ENCODE measurements around the gene PHC3.

PHC3 gene

DNA sequence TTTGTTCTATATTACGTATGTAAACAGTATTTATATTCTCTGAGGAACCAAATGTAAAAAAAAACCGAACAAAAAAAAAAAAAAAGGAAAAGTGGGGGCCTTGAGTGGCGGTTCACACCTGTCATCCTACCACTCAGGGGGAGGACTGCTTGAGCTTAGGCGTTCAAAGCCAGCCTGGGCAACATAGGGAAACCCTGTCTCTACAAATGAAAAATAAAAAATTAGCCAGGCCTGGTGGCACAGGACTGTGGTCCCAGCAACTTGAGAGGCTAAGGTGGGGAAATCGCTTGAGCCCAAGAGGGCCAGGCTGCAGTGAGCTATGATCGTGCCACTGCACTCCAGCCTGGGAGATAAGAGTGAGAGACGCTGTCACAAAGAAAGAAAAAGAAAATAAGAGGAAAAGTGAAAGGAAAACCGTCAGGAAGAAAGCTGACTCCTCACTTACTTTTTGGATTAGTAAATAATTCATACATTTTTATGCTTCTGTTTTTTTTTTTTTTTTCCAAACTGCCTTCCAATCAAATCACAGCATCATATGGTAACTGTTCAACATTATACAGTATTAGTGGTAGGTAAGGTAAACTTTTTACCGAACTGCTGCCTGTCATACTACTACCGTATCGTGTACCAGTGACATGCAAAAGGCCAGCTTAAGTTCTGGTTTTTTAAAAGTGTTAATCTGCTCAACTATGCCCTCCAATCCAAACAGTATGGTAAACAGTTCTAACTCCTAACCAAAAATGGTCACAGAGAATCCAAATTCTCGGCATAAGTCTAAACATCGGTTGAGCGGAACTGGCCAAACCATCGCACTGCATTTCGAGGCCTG, 1.2 kb downstream of the PHC3 start:
- DNase-seq = no peak

DNA sequence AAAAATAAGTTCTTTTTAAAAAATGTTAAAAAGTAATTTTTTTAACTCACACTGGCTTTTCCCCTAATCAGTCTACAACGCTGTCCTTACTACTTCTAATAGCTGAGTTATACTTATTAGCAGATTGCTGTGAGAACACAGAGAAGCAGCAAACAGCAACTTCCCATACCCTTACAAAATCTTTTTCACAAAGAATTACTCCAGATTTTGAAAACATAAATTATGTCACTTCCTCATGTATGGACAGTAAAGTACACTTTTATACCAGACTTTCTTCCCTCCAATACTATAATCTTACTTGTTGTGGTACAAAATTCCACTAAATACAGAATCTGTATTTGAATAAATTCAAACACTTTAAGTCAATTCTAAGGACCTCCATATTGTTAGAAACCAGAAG, 2.1 kb downstream of the PHC3 start:
- no peak for DNase-seq

DNA sequence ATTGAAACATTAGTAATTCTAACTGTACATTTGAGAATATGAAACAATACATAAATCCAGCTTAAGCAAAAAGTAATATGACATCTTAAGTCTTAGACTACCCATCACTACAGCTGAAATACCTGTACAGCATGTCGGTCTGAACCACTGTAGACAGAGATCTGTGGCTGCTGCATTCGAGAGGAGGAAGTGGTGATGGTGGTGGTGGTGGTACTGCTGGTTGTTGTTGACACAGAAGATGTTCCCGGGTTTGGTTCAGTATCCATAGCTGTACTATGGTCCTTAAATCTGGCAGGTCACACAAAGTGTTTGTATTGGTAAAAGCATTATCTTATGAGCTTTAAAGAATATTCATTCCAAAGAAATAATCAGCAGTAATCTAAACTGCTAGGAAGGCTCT, 2.9 kb downstream of the PHC3 start:
- no peak for DNase-seq

DNA sequence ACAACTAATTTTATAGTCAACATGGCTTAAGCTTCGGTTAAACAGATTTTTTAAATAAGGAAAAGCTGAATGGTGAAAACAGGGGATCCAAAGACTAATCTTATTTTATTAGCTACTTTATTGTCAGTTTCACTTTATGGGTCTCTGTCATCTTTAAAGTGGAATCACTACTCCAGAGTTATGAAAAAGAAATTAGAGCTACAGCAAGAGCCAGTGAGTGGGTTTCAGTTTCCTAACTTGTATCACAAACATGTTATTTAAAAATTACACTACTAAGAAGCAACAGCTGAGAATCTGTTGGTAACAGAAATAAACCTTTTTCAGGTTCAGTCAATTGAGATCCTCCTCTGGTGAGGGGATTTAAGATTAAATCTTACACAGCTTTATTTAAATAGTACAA, 10.0 kb downstream of the PHC3 start:
- DNase-seq = no peak

DNA sequence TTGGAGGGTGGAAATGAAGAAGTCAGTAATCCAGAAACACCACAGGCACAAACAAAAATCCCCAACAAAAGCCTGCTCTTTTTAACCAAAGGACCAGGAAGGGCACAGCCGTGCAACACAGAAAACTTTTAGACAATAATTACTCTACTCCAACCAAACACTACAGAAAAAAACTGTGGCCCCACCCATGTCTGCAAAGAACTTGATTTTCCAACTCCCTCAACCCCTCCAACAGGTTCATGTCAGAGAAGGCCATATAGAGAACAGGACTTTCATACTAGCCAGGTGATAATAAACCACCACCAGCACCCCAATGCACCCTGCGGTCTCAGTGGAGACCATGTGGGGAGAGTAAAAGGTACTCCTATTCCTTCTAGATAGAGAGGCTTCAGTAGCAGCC, 16.8 kb downstream of the PHC3 start:
- no peak for DNase-seq

DNA sequence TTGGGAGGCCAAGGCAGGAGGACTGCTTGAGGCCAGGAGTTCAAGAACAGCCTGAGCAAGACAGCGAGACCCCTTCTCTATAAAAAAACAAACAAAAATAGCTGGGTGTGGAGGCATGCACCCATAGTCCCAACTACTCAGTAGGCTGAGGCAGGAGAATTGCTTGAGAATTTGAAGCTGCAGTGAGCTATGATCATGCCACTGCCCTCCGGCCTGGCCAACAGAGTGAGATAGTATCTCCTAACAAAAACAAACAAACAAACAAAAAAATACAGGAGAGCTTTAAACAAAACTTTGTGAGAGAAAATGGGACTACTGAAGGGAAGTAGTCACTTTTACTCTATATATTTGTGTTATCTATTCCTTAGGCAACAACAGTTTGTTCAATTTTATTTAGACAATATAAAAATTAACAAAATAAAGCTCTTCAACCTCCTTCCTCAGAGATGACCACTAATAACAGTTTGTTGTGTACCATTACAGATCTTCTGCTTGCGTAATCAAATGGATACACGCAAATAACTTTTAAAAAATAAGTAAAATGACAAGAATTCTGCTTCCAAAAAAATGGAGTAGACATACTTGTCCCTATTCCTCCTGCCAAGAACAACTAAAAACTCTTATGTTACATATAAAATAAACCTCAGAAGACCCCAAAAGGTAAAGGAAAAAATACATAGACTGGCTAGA, 17.4 kb downstream of the PHC3 start:
- no peak for DNase-seq

DNA sequence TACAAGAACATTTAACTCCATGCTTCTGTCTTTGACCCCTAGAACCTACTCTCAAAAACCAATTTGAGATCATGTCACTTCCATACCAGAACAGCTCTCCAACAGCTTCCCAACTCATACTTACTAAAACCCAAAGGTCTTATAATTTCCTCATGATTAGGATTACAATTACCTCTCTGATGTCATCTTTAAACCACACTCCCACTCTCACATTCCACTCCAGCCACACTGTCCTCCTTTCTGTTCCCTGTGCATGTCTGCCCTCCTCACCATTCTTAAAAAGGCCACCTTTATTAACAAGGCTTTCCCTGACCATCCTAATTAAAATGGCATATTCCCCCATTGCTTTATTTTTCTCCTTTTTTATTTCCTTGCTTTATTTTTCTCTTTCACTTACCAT, 18.9 kb downstream of the PHC3 start:
- DNase-seq = no peak

DNA sequence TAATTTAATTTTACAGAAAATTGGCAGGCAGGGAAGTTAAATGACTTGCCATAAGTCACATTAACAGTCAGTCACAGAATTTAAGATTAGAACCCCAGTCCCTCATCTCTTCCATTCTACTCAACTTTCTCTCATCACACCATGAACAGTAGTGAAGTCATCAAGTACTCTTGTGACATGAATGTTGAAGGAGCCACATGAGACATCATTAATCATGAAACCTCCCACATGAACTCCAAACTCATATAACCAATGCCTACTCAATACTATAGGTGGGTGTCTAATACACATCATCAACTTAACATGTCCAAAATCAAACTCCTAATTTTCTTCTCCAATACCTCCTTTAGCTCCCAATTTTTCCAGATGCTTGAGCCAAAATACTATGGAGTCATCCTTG, 19.5 kb downstream of the PHC3 start:
- no peak for DNase-seq

DNA sequence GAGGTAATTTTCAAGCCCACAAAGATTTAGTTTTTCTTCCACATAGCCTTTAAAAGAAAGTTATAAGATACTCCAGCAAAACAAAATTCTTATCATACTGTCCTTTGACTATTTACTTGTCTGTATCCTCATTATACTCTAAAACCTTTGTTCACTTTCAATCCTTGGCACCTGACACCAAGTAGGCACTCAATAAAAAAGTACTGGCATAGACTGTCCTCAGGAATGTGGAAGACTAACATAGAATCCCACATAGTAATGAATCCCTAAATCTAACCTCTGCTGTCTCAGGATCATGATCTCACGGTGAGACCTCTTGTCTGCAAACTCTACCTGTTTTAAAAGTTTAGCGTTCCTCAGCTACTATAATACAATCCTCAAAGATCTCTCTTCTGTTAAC, 21.6 kb downstream of the PHC3 start:
- no peak for DNase-seq

DNA sequence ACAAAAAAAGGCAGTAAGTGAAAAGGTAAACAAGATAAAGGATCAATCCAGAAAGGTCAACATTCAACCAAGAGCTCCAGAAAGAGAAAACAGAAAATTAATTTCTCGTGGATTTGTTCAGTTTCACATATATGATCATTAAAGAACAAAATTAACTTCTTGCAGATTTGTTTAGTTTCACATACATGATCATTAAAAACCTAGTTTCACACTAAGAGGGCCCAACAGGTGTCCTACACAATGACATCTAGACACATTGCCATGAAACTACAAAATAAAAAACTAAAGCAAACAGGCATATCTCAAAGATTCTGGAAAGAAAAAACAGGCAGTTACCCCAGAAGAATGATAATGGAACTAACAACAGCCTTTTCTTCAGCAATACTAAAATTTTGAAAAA, 22.1 kb downstream of the PHC3 start:
- no peak for DNase-seq

DNA sequence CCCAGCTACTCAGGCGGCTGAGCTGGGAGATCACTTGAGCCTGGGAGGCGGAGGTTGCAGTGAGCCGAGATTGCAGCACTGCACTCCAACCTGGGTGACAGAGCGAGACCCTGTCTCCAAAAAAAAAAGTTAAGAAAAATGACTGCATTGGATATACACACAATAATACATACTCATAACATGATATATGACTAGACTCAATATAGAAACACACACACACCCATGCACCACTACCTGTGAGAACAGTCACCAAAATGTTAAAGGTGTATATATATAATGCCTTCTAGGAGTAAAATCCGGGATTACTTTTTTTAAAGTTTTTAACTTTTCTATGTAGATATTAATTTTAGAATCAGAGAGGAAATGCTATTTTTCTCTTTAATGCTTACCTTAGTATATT, 25.9 kb downstream of the PHC3 start:
- no peak for DNase-seq

DNA sequence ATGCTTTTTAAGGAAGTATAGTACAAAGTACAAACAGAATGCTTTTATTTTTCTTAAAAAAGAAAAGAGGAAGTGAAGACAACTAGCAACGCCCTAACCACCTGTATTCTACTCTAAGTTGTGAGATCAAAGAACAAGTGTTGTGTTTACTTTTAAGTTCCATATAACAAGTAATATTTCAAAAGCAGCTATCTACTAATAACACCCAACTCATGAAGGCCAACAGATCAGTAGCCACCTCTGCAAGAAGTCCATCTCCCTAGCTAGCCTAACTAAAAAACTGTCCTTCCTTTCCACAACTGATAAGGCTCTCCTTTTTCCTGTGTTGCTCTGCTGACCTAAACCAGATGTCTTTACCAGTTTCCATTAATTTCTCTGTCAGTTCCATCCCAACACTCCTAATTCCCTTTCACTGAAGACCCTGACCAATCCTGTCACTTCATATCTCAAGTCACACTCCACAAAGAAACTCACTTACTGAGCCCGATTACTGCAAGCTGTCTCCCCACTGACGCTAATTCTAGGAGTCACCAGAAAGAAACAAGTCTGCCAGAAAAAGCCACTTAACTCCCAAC, 26.9 kb downstream of the PHC3 start:
- no peak for DNase-seq

DNA sequence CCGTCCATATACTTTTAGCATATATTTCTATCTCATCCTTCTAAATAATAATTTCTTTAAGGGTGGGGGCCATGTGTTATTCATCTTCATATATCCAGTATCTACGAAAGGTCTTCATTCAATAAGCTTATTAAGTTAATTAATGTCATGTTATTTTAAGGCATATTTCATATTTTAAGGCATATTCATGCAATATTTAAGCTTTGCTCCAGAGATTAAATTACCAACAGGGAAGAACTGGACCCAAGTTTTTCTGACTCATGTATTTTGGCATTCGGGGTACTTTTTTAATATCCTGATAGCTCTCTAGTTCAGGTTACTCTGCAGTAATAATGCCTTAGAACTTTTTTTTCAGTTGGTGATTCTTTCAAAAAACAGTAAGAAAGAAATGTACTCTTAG, 27.4 kb downstream of the PHC3 start:
- no peak for DNase-seq

DNA sequence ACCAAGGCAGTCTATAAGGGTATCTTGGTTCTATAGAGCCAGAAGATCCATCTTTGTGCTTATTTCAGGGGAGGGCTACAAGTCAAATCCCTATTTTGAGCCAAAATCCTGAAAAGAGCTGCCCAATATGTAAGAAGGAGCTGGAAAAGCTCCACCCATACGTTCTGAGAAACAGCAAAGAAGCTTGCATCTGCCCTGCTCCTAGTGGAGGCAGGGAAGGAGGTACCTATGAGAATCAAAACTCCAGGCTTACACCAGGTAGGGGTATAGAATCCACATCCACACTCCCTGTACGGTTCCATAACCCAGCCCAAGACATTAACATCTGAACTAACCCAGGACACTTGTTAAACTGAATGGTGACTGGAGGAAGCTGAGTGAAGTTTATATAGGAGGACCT, 30.0 kb downstream of the PHC3 start:
- DNase-seq = no peak

DNA sequence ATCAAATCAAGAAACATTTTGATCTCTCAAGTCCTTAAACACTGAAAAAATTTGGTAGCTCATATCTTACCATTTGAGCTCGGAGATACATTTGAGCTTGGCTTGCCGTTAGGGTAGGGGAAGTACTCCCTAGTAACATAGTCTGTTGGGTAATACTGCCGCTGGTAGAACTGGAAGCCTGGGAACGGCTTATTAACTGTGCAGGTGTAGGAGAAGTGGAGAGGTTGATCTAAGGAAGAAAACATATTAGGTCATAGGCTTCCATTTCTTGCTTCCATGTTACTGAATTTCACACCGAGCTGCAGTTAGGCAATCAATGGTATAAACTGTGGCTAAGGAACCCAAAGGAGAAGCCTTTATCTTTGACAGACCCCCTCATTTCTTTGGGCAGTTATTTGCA, 32.5 kb downstream of the PHC3 start:
- DNase-seq = no peak

DNA sequence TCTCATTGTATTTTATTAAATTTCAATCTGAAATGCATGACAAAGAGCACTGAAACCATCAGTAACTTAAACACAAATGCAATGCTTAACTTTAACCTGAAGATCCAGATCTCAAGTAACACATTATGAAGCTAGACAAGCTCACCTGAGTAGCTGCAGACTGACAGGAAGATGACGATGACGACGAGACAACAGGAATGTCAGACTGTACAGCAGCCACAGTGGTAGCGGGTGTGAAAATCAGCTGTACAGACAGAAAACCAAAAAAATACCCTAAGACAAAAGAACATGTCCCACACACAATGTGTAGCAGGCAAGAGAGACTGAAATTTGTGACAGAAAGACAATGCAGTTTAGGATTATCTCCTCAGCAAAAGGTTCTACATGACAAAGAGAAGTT, 36.3 kb downstream of the PHC3 start:
- DNase-seq = no peak

DNA sequence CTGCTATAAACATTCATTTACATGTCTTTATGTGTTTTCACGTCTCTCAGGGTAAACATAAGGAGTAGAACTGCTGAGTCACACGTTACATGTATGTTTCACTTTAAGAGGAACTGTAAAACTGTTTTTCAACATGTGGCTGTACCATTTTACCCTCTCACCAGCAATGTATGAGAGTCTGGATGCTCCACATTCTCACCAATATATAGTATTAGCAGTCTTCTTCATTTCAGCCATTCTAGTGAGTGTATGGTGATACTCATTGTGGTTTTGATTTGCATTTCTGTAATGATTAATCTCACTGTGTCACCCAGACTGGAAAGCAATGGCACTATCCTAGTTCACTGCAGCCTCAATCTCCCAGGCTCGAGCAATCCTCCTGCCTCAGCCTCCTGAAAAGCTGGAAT, 37.1 kb downstream of the PHC3 start:
- no peak for DNase-seq

DNA sequence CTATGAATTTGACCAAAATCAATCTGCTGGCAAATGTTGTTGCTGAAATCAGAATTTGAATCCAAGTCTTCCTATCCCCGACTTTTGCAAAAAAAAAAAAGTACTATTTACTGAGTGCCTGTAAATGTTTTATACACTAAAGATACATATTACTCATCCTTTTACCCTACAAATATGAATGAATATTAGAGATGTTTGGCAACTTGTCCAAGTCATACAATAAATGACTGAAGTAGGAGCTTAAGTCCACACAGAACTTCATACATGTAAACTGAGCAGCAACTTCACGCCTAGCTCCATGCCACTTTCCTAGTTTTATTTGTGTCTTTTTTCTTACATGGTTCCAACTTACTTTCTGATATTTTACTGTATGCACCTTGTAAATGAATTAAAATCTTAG, 39.2 kb downstream of the PHC3 start:
- DNase-seq = no peak

DNA sequence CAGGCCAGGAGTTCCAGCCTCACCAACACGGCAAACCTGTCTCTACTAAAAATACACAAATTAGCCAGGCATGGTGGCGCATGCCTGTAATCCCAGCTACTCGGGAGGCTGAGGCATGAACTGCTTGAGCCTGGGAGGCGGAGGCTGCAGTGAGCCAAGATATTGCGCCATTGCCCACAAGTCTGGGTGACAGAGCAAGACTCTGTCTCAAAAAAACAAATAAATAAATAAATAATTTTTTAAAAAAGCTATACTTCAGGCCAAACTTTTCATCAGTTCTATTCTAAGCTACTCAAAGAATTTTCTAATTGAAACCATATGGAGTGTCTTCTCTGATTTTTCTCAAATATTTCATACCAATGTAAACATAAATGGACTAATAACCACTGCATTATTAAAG, 43.5 kb downstream of the PHC3 start:
- DNase-seq = no peak

DNA sequence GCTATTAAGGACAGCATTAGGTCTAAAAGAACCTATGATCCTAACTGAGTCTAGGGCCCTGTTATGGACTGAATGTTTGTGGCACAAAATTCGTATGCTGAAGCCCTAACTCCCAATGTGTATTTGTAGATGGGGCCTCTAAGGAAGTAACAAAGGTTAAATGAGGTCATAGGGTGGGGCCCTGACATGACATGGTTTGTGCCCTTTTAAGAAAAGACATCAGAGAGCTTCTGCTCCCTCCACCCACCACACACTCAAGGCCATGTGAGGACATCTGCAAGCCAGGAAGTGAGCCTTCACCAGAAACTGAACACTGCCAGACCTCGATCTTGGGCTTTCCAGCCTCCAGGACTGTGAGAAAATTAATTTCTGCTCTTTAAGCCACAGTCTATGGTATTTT, 49.2 kb downstream of the PHC3 start:
- DNase-seq = no peak

DNA sequence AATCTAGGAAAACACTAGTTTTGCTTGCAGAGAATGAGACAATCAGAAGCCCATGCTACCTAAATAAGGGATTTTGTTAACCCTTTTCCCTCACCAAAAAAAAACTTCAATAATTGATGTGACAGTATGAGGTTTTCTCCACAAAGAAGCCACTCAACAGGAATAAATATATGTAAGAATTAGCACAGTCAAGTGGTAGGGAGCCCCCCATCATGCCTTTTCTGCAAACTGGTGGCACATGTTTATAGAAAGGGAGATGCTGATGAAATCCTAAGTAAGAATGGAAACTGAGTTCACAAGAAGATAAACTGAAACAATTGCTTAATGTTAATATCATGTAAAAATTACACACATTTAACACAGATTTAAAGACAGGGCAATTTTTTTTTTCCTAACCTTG, 51.0 kb downstream of the PHC3 start:
- DNase-seq = no peak

DNA sequence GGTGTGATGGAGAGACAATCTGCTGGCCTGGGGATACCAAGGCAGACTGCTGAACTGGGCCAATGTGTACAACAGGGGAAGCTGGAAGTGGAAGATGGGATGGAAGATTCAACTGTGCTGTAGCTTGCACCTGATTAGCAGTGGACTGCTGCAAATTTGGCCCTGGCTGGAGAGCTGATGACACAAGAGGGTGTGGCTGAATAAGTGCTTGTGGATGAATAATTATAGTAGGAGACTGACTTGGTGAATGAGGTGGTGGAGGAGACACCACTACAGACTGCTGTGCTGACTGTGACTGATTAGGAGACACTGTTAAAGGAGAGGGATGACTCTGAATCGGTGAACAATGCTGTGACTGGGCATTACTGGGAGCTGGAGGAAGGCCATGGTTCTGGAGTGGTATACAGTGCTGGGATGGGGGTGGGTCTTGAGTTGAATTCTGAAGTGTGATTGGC, 52.5 kb downstream of the PHC3 start:
- DNase-seq = no peak

DNA sequence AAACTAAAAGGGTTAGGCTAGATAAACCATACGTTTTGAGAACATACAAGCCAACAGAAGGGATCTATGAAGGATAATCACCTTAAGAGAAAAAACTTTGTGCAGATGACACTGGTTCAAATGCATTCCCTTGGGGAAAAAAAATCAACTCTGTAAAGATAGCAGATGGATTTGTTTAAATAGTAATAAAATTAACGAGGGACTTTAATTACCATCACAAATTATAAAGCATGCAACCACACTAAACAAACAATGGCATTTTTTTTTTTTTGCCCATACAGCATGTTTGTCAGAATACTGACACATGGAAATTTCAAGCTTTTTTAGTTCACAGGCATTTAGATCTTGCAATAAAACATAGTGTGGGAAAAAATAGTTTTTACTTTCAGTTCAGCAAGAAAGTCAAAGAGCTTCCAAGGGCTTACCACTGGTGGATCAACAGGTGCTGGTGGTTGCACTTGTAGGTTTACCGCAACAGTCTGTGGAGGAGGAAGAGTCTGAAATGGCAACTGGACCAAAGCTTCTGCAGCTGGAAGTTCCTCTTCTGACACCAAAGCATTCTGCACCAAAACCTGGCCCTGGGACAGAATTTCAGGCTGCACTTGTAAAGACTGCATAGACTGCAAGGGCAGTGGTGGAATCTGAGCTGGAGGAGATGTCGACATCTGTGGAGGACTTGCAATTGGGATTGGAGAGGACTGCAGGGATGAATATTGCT, 53.1 kb downstream of the PHC3 start:
- DNase-seq = no peak

DNA sequence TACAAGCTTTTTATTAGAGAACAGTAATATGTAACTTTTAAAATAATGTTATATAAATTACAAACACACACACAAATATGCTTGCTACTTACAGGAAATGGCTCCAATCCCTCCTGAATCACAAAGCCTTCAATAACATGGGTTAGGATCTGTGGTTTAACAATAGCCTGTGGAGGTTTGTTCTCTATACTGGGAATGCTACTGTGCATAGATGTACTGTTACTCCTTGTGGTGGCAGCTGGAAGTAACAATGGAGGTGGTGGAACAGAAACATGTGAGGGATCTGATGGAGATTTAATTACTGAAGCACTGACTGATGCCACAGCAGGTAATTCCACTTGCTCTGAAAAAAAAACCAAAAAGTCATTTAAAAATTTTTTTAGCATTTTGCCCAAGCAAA, 64.4 kb downstream of the PHC3 start:
- no peak for DNase-seq

Data from islet precursor cell (in vitro differentiated cells).